ENCODE measurements around the gene VWC2L.

- TF ChIP-seq, protein P1, sequence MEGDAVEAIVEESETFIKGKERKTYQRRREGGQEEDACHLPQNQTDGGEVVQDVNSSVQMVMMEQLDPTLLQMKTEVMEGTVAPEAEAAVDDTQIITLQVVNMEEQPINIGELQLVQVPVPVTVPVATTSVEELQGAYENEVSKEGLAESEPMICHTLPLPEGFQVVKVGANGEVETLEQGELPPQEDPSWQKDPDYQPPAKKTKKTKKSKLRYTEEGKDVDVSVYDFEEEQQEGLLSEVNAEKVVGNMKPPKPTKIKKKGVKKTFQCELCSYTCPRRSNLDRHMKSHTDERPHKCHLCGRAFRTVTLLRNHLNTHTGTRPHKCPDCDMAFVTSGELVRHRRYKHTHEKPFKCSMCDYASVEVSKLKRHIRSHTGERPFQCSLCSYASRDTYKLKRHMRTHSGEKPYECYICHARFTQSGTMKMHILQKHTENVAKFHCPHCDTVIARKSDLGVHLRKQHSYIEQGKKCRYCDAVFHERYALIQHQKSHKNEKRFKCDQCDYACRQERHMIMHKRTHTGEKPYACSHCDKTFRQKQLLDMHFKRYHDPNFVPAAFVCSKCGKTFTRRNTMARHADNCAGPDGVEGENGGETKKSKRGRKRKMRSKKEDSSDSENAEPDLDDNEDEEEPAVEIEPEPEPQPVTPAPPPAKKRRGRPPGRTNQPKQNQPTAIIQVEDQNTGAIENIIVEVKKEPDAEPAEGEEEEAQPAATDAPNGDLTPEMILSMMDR (conservative IDR thresholded peaks at IDR 0.05; ENCODE audit: low read depth in 2 of 2), result no peak
- TF ChIP-seq POLR2AphosphoS5 (IDR thresholded peaks at IDR 0.05; ENCODE audit: low read depth) (no peak), REST (IDR thresholded peaks at IDR 0.05; ENCODE audit: unreplicated experiment) (no peak), EZH2phosphoT487 (IDR thresholded peaks at IDR 0.05; ENCODE audit: unreplicated experiment) (no peak), NANOG (IDR thresholded peaks at IDR 0.05; ENCODE audit: borderline replicate concordance) (no peak), CREB1 (CRISPR knock-in tag; IDR thresholded peaks at IDR 0.05; ENCODE audit: low read depth) (no peak), EZH2 (IDR thresholded peaks at IDR 0.05; ENCODE audit: low read depth, unreplicated experiment) (no peak), ZNF331 (CRISPR knock-in tag; IDR thresholded peaks at IDR 0.05; ENCODE audit: low read depth) (no peak), JUNB (IDR thresholded peaks at IDR 0.05; ENCODE audit: unreplicated experiment) (no peak), ZNF114 (CRISPR knock-in tag; IDR thresholded peaks at IDR 0.05) (no peak), STAT1 (IDR thresholded peaks at IDR 0.05; ENCODE audit: unreplicated experiment) (no peak)
These were observed 60.5 kb downstream of the VWC2L start for GRCh38 chr2:214471382-214471781.

Data from GM23338 (cell line).